Activated T-cell treated with anti-CD3 and anti-CD28 coated beads, Interleukin-2, amount 50 U/mL, for 72 hours (primary cell): ENCODE measurements around the gene TAOK2. TPM values are rescaled to one million over a fixed set of nuclear protein-coding genes. Genes with fewer than 3 reads are reported as not detected.
"Not testable (repeated sequence)": the region's sequence is repeated elsewhere in the genome, so short reads cannot be mapped to it uniquely, and the experiment has no call there.

Experiments
- ATAC-seq, 2 donors: fragments of 150-1000 bp; cut with Tn5 transposase; replicated peaks in 1 of 2; 2 replicates each; pipeline ENCODE4 v1.10.0; 2021; ENCODE audit warnings: moderate library complexity in 2 of 2, mild to moderate bottlenecking in 1 of 2
- DNase-seq, 2 donors: peaks; one replicate each; pipeline ENCODE4 v3.0.0; 2021 to 2022; ENCODE audit warnings: mixed read lengths in 1 of 2
- H3K27ac Mint-ChIP-seq: one replicate; pipeline ENCODE4 v1.8.0; 2022; ENCODE audit warnings: mild to moderate bottlenecking, moderate library complexity, mixed read lengths
- H3K27me3 Mint-ChIP-seq: one replicate; pipeline ENCODE4 v1.8.0; 2022; ENCODE audit warnings: low read depth, mixed read lengths
- H3K36me3 Mint-ChIP-seq, 2 donors: one replicate each; pipeline ENCODE4 v1.8.0; 2022; ENCODE audit warnings: mixed read lengths in 2 of 2, mild to moderate bottlenecking in 1 of 2; ENCODE audit not compliant: insufficient read depth in 2 of 2
- H3K4me1 Mint-ChIP-seq: one replicate; pipeline ENCODE4 v1.8.0; 2022; ENCODE audit warnings: low read depth, mixed read lengths
- H3K4me3 Mint-ChIP-seq, 2 donors: one replicate each; pipeline ENCODE4 v1.8.0; 2022; ENCODE audit warnings: mild to moderate bottlenecking in 2 of 2, mixed read lengths in 2 of 2, moderate library complexity in 2 of 2
- H3K9me3 Mint-ChIP-seq, 2 donors: one replicate each; pipeline ENCODE4 v1.8.0; 2022; ENCODE audit warnings: mixed read lengths in 2 of 2
- total RNA-seq, 2 donors: library from RNA; stranded (reverse); gene quantifications; one replicate each; pipeline ENCODE4 v1.2.3, GENCODE V29; 2022

Gene TAOK2
- 10 to 100 TPM; 31.1 to 35.0 TPM for total RNA-seq

DNA sequence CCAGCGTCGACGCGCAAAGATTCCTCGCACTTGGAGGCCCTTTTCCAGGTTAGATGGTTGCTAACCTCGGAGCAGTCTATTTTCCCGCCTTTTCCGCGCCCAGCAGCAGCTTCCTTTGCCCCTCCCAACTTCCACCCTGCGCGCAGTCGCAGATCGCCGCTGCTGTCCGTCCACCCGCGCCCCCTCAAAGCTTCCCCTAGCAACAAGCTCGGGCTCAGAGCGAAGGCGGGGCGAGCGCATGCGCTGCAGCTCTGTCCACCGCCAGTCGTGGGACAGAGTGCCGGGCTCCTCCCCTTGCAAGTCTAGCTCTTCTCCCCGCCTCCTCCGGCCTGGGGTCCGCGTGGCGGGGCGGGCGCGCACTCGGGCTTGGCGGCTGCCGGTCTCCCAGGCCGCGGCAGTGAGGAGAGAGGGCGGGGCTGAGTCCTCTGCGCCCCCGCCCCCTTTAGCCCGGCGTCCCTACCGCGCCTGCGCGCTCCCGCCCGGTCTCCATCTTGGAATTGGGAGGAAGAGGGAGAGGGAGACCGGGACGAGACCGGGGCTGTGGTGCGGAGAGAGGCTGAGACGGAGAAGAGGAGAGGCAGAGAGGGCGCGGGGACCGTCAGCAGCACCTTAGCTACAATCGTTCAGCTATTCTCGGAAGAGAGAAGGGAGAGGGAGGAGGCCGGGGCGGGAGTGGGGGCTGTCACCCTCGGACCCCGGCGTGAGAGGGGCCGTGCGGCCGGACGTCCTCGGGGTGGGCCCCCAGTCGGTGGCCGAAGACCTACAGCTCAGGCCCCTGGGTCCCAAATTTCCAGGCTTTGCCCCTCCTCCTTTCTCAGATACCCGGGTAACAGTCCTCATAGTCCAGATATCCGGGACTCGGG lies at the start of gene TAOK2:
TAOK2 (plus strand) TSS at position 485 of the 863 bp plus-strand sequence. CDS start 3,905 bp downstream, outside the sequence.
- Mint-ChIP-seq H3K27me3 (no peaks in the 10 kb centered on the region), H3K4me3 (peak within 1 kb of the TSS; percentile 88 to 91), H3K27ac (peak within 1 kb of the TSS; percentile 85), H3K9me3 (no peaks in the 10 kb centered on the region), H3K4me1 (peaks cover 31% of the 10 kb centered on the region), H3K36me3 (peaks cover 9 to 17% of the 10 kb centered on the region in 2 donors)
- ATAC-seq (peak; percentile 98 to 99), DNase-seq (peak; percentile 98)

DNA sequence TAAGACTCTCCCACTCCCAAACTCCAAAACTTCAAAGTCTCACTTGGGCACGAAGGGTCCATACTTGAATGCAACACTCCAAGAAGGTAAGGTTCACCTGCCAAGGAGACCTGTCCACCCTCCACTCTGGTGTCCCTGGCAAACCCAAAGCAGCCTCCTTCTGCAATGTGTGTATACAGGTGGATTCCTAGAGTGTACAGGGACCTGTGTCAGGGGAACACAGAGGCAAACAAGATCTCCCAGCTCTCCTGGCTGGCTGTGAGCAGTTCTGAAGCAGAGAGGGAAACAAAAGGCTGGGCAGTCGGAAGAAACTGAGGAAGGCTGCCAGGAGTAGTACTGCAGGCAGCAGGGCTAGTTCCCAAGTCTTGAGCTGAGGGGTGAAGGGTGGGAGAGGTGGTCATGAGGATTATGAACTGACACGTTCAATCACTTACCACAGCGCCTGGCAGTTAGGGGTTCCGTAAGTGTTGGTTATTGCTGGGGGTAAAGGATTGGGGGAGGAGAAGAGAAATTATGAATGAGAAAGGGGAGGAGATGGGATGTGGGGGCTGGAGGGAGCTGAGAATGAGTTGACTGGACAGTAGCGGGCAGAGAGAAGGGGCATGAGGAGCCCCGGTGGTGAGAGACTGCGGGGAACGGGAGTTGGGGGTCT lies 48.4 kb upstream of the TAOK2 start:
- Mint-ChIP-seq H3K27me3 (no peaks in the 10 kb centered on the region), H3K4me3 (peak overlapping the region; percentile 96 to 99), H3K9me3 (no peaks in the 10 kb centered on the region), H3K4me1 (peaks cover 61% of the 10 kb centered on the region), H3K27ac (peak overlapping the region; percentile 82), H3K36me3 (peaks cover 7 to 14% of the 10 kb centered on the region in 2 donors)
- DNase-seq (no peak), ATAC-seq (no peak)

DNA sequence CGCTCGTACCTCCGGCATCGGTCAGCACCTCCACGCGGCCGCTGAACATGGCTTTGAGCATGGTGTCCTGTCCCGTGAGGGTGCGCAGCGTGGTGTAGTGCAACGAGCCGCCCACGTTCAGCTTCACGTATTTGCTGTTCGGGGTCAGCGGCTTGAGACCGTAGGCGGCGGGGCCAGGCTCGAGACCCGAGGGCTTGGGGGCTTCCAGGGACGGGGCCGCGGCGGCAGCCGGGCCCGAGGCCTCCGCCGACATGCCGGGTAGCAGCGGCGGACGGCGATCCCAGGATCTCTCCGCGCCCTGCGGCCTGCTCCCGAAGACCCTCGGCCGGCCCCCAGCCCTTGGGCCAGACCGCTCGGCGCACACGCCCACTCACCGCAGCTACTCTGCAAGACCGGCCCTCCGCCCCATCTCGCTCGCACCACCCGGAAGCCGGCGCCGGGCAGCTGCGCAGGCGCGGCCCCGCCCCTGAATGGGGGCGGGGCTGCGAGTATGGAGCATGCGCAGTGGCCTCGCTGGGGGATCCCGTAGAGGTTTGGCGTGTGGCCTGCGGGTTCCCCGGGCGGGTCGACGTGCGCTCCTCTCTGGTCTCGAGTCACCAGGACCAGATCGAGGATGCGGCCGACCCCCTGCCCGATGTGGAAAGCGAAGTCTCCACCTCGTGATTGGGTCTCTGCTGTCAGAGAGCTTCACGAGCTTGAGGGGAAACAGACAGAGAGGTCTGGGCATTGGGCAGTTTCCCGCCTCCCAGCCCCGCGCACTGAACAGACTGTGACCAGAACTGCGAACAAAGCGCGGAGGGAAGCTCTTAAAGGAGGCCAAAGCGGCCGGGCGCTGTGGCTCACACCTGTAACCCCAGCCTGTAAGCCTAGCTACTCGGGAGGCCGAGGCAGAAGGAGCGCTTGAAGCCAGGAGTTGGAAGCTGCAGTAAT lies 47.6 kb upstream of the TAOK2 start, which contains the start of gene KCTD13:
KCTD13 (minus strand) TSS at position 446 of the 930 bp plus-strand sequence; CDS start at position 253, 193 bp downstream.
- Mint-ChIP-seq H3K4me3 (peak within 1 kb of the TSS; percentile 96 to 99), H3K27me3 (no peaks in the 10 kb centered on the region), H3K27ac (peak within 1 kb of the TSS; percentile 99), H3K36me3 (peaks cover 4 to 8% of the 10 kb centered on the region in 2 donors), H3K9me3 (no peaks in the 10 kb centered on the region), H3K4me1 (peaks cover 53% of the 10 kb centered on the region)
- ATAC-seq: peak; percentile 94 to 97
- peak; percentile 88 to 97 for DNase-seq

DNA sequence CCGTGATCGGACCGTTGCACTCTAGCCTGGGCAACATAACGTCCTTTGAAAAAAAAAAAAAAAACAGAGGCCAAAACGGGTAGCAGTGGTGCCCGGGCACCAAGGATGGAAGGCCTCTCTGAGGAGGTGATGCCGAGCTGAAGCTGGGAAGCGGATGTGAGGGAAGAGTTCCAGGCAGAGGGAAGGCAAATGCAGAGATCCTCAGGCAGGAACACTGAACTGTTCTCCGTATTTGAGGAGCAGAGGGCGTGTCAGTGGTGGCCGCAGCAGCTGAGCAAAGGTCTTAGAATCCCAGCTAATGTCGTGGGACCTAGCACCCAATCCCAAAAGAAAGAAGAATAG lies 47.0 kb upstream of the TAOK2 start:
- peaks cover 46% of the 10 kb centered on the region for H3K4me1 Mint-ChIP-seq
- H3K27me3 Mint-ChIP-seq: no peaks in the 10 kb centered on the region
- H3K4me3 Mint-ChIP-seq: peak overlapping the region; percentile 96 to 99
- DNase-seq (no peak), ATAC-seq (no peak)
- peaks cover 4 to 5% of the 10 kb centered on the region in 2 donors for H3K36me3 Mint-ChIP-seq
- H3K9me3 Mint-ChIP-seq: no peaks in the 10 kb centered on the region
- peak overlapping the region; percentile 99 for H3K27ac Mint-ChIP-seq

DNA sequence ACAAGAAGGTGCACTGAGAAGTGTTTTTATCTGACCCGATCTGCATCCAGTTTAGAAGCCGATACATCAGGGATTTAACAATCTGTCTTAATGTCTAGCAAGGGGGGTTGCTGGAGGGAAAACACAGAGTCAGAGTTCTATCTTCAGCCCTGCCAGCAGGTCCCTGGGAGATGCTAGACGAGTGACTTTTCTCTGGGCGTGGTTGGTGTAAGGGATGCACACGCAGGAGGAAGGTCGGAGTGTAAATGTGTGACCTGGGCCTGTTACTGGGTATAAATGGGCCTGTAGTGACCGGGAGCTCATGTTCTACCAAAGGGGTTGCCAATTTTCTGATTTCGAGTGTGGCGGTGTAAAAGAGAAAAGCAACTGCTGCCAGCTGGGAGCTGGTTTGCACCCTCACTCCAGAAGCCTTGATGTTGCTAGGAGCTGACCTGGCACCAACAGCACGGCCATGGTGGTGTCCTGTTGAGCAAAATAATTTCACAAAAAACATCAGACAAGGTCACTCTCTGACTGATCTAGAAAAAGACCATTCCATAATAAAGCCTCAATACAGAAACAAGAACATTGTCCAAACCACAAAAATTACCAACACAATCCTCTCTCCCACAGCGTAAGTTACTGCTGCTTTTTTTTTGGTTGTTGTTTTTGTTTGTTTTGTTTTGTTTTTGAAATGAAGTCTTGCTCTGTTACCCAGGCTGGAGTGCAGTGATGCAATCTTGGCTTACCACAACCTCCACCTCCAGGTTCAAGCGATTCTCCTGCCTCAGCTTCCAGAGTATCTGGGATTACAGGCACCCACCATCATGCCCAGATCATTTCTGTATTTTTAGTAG lies 46.4 kb upstream of the TAOK2 start:
- peak overlapping the region; percentile 96 to 99 for H3K4me3 Mint-ChIP-seq
- H3K4me1 Mint-ChIP-seq: peaks cover 45% of the 10 kb centered on the region
- DNase-seq: no peak
- peaks cover 4 to 5% of the 10 kb centered on the region in 2 donors for H3K36me3 Mint-ChIP-seq
- H3K27me3 Mint-ChIP-seq: no peaks in the 10 kb centered on the region
- no peaks in the 10 kb centered on the region for H3K9me3 Mint-ChIP-seq
- no peak overlapping the region for H3K27ac Mint-ChIP-seq
- no peak for ATAC-seq

DNA sequence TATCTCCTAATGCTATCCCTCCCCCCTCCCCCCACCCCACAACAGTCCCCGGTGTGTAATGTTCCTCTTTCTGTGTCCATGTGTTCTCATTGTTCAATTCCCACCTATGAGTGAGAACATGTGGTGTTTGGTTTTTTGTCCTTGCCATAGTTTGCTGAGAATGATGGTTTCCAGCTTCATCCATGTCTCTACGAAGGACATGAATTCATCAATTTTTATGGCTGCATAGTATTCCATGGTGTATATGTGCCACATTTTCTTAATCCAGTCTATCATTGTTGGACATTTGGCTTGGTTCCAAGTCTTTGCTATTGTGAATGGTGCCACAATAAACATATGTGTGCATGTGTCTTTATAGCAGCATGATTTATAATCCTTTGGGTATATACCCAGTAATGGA lies 41.9 kb upstream of the TAOK2 start:
- H3K9me3 Mint-ChIP-seq, H3K27ac Mint-ChIP-seq, H3K36me3 Mint-ChIP-seq, H3K27me3 Mint-ChIP-seq, H3K4me3 Mint-ChIP-seq, ATAC-seq, DNase-seq: not testable (repeated sequence)
- H3K4me1 Mint-ChIP-seq: peaks cover 10% of the 10 kb centered on the region

DNA sequence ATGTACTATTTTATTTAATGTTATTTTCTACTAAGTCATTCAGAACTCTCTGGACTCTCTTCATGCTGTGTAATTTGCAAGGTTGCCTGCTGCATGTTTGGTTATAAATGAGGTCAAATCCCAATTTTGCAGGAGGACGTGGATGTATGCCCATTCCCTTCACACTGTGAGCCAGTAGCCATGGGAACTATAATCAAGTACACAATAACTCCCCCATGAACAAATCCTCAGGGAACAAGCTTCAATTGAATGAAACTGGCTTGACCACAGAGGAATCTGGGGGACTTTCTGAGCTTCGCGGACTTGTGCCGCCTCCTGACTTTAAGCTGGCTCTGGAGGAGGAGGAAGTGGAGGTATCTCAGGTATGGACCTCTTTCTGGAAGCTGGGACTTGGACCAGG lies 33.0 kb upstream of the TAOK2 start:
- Mint-ChIP-seq H3K4me1 (peaks cover 7% of the 10 kb centered on the region), H3K9me3 (no peaks in the 10 kb centered on the region)
- no peak for ATAC-seq

DNA sequence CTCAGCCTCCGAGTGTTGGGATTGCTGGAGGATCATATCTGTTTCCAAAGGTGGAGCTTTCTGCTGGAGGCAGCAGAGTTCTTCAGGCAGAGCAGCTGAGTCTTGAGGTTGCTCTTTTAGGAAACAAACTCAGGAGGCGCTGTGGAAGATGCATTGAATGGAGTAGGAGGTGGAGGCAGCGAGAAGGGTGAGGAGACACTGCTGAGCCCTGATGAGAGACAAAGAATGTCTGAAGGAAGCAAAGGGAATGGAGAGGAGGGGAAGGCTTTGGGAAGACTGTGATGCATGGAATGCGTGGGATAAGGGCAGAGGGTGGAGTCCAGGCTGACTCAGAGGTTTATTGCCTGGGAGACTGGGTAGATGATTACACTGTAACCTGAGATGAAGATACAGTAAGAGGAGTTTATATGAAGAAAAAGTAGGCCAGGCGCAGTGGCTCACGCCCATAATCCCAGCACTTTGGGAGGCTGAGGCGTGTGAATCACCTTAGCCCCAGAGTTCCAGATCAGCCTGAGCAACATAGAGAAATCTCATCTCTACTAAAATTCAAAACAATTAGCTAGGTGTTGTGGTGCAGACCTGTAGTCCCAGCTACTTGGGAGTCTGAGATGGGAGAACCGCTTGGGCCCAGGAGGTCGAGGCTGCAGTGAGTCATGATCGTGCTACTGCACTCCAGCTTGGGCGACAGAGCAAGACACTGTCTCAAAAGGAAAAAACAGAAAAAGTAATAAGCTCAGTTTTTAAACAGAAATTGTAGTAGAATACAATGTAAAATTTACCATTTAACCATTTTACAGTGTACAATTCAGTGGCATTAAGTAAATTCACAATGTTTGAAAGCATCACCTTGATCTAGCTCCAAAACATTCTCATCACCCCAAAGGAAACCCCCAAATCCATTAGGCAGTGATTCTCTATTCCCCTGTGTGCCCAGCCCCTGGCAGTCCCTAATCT lies 29.5 kb upstream of the TAOK2 start:
- Mint-ChIP-seq H3K36me3 (no peaks in the 10 kb centered on the region), H3K4me1 (peaks cover 7% of the 10 kb centered on the region), H3K27ac (no peak overlapping the region), H3K4me3 (no peak overlapping the region), H3K27me3 (peaks cover 2% of the 10 kb centered on the region), H3K9me3 (no peaks in the 10 kb centered on the region)
- DNase-seq: no peak
- ATAC-seq: no peak

More for the DNA sequence above, 33.0 kb upstream of the TAOK2 start:
- no peak for DNase-seq
- Mint-ChIP-seq H3K27me3 (peaks cover 19% of the 10 kb centered on the region), H3K27ac (no peak overlapping the region), H3K36me3 (no peaks in the 10 kb centered on the region), H3K4me3 (no peak overlapping the region)

DNA sequence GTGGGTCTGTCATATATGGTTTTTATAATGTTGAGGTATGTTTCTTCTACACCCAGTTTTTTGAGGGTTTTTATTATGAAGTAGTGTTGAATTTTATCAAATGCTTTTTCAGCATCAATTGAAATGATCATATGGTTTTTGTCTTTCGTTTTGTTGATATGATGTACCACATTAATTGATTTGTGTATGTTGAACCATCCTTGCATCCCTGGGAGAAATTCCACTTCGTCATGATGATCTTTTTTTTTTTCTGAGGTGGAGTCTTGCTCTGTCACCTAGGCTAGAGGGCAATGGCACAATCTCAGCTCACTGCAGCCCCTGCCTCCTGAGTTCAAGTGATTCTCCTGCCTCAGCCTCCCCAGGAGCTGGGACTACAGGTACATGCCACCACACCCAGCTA lies 25.8 kb upstream of the TAOK2 start:
- no peak overlapping the region for H3K4me3 Mint-ChIP-seq
- H3K4me1 Mint-ChIP-seq: peaks cover 7% of the 10 kb centered on the region
- no peak for ATAC-seq
- no peak overlapping the region for H3K27ac Mint-ChIP-seq
- H3K9me3 Mint-ChIP-seq: peaks cover 2 to 4% of the 10 kb centered on the region in 2 donors
- H3K27me3 Mint-ChIP-seq: no peaks in the 10 kb centered on the region
- peaks cover 0 to 2% of the 10 kb centered on the region in 2 donors for H3K36me3 Mint-ChIP-seq
- DNase-seq: no peak

DNA sequence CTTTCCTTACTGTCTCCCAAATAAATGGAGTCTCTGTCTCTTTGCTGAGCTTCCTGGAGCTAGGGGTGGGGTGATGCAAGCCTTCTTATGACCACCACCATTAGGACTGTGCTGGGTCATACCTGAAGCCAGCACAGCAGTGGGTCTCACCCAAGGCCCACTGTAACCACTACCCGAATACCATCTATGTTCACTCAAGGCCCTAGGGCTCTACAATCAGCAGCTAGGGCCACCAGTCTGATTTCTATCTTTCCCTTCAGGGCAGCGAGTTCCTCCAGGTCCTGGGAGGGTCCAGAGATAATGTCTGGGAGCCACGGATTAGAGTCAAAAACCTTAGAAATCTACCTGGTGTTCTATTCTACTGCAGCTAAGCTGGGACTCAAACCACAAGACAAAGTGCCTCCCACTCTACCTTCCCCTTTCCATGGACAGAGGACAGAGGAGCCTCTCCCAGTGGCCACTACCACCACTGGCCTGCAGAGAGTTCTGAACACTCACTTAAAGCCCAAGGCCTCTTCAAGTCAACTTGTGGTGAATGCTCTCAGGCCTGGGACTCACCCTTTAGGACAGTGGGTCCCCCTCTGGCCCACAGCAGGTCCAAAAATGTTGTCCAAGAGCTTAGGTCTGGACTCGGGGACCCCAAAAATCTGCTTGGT lies 22.7 kb upstream of the TAOK2 start:
- H3K4me1 Mint-ChIP-seq: no peaks in the 10 kb centered on the region
- H3K36me3 Mint-ChIP-seq: peaks cover 0 to 2% of the 10 kb centered on the region in 2 donors
- ATAC-seq (no peak), DNase-seq (no peak)
- no peak overlapping the region for H3K27ac Mint-ChIP-seq
- H3K27me3 Mint-ChIP-seq: no peaks in the 10 kb centered on the region
- peaks cover 2 to 4% of the 10 kb centered on the region in 2 donors for H3K9me3 Mint-ChIP-seq
- no peak overlapping the region for H3K4me3 Mint-ChIP-seq
